HG03108 (cell line): Measurements from ENCODE around the gene RCAN1.
"Not testable (repeated sequence)": the region's sequence is repeated elsewhere in the genome, so short reads cannot be mapped to it uniquely, and the experiment has no call there.

Source experiments
- ATAC-seq: cut with Tn5 transposase; IDR thresholded peaks from one replicate; pipeline ENCODE4 v1.9.1; 2021; ENCODE audit warnings: moderate library complexity; ENCODE audit not compliant: unreplicated experiment

The RCAN1 gene

DNA sequence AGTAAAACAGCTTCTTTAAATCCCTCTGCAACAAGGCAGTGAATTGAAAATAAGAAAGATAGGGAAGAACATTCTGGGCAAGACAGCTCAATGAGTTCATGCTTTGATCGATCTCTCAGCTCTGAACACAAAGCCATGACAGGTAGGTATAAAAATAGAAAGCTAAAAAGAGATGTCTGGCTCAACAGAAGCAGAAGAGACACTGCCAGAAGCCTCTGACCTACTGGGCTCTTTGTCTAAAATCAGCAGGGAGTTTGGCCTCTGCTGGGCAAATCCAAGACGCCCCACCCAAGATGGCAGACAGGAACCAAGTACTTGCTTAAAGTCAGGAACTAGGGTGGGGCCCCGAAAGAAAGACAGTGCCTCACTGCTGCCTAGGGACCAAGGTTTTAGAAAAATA is 147.6 kb downstream of the RCAN1 start:
- not testable (repeated sequence) for ATAC-seq
